Medulla oblongata (tissue), 1 donor: Measurements from ENCODE around the gene RAD51B.

Experiments
- DNase-seq: peaks from one replicate; pipeline ENCODE4 v3.0.0-alpha.2; 2015; ENCODE audit errors: extremely low spot score

Gene RAD51B

DNA sequence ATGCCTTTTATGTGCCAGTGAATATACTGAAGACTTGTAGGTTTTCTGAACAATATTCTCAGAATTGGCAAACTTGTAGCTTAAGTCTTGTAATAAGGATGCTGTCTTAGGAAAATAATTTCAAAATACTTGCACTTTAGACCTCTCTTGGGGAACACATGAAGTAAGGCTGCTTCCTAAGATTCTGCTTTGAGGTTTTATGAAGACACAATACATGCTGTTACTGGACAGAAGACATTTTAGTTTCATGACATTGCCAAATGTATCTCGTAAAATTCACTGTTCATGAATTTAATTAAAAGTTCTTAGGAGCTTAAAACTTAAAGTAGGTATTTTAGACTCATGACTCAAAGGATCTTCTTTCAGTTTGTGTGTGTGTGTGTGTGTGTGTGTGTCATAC is 80.7 kb downstream of the RAD51B start:
- DNase-seq, result no peak

DNA sequence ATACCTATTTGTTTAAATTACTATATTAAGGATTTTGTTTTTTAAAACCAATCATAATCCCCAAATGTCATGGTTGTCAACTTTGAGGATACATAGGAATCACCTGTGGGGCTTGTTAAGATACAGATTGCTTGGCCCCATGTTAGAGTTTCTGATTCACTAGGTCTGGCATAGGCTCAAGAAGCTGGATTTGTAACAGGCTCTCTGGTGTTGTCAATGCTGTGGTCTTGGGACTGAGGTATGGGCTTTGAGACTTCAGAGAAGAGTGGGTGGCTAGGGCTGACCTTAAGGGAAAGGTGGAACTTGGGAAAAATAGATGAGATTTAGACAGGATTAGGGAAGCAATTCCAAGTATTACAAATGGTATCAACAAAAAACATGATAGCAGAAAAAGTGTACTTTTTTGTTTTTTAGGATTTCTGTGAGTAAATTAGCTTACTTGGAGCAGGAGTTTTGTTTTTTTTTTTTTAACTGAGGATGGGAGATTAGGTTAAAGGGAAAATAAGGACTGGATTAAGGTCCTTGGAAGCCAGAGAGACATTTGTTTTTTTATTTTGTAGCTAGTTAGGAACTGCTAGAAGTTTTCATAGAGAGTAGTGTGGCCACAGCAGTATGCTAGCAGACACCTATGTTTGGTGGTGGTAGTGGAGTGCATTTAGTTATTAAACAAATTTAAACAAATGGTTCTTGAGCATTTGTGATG is 88.6 kb downstream of the RAD51B start:
- DNase-seq, result no peak

DNA sequence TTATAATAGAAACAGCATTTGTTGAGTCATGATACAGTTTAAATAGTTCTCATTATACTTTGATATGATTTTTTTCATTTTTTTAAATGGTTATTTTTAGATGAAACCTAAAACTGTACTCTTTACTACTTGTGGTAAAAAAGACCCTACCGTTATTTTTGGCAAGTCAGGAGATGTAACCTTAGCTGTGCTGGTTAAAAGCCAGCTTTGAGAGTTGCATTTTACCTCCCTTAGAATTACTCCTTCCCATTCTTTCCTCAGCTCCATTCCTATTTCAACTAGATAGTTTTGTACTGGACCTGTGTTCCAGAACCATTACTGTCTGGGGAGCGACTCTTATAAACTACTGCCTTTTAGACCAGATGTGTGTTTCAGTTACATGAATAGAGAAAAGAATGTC is 92.0 kb downstream of the RAD51B start:
- no peak for DNase-seq

DNA sequence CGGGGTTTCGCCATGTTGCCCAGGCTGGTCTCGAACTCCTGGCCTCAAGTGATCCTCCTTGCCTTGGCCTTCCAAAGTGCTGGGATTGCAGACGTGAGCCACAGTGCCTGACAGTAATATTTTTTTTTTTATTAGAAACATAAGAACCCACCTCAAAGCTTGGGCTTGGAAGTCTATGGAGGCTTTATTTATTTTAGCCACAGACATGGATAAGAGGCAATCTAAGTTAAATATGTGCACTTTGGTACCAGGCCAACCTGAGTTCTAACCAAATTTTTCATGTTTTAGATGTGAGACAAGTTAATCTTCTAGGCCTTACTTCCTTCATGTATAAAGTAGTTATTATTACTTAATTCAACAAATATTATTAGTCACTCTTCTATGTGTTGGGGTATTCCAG is 96.9 kb downstream of the RAD51B start:
- no peak for DNase-seq

DNA sequence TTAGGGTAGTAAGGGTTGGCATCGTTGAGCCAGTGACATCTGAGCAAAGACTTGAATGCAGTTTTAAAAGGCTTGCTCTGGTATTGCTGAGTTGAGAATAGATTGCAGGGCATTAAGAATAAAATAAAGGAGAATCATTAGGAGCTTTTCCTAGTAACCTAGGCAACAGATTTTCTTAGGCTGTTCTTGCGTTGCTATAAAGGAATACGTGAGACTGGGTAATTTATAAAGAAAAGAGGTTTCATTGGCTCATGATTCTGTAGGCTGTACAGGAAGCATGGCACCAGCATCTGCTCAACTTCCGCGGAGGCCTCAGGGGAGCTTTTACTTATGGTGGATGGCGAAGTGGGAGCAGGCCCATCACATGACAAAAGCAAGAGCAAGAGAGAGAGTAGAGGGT is 97.4 kb downstream of the RAD51B start:
- DNase-seq, result no peak

DNA sequence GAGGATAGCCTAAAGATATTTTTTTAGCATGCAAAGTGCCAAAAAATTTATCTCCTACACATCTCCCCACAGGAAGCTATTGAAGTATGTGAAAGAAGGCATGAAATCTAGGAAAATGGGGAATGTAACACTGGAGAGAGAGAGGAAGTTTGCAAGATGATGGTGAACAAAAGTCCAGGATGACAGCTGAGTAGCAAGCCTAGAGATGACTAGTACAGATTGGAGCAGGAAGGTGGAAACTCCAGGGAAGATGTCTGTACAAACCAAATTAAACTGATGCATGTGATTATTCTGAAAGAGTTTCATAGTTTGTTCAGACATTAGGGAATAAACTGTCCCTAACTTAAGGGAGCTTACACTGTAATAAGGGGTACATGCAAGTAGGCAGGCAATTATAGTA is 99.3 kb downstream of the RAD51B start:
- no peak for DNase-seq

DNA sequence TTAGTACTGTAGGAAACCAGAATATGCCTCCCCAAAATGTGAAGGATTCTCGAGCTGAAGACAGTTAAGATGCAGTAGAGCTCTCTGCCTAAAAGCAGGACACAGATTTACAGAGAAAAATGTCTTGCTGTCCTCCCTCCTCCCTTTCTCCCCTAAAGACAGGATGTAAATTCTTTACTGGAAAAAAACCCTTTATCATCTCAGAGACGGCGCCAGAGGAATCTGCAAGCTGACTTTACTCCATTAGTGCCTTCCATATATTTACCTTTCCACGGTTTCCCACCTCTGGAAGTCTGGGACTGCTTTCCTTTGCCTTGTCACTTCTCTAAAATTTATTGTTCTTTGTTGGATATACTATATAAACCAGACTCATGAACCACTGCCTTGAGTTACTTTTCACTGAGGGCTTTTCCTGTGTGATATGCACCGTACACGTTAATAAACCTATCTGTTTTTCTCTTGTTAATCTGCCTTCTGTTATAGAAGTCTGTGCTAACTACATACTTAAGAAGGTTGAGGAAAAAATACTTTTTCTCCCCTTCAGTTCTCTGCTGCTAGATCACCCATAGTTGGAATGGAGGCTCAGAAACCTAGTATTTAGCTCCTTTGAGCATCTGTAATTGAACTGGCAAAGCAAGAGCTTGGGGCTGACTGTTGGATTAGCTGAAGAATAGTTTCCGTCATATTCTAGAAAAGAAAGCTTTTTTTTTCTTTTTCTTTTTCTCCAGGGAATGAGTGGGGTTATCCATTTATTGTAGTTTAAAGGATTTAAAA is 99.9 kb downstream of the RAD51B start:
- no peak for DNase-seq

DNA sequence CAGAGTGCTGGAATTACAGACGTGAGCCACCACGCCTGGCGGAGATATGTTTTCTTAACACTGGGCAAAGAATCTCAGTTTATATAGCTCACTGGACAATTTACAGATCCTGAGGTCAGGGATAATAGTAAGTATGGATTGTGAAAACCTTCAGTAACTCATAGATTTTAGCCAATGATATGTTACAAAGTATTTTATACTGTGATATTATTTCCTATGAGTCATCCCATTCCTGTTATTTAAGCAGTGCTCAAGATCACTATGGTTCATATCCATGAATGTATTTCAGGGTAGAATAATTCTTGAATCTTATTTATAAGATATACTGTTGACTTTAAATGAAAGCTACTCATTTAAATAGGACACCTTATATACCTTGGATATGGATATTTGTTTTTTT is 107.2 kb downstream of the RAD51B start:
- DNase-seq, result no peak

DNA sequence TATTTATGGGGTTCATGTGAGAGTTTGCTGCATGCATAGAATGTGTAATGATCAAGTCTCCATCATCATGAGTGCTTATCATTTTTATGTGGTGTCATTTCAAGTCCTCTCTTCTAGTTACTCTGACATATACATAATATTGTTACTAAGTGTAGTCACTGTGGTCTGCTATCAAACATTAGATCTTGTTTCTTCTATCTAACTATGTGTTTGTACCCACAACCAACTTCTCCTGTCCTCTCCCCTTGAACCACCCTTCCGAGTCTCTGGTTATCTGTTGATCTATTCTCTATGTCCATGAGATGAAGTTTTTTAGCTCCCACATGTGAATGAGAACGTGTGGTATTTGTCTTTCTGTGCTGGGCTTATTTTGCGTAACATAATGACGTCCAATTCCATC is 107.7 kb downstream of the RAD51B start:
- no peak for DNase-seq

DNA sequence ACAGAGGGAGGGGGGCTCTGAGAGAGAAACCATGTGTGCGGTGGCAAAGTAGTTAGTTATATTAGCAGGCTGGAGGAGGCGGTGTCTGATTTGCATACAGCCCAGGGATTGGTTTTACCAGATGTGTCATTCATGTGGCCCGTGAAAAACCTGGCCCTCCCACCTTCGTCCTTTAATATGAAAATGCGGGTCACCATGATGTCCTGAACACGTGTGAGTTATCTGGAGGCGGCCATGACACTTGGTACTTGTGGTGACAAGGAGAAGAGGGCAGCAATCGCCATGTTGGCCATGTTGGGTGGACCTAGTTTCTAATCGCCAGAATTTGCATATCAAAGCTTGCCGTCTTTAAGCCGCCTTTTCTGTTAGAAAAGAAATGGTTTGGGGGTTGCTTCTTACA is 108.8 kb downstream of the RAD51B start:
- no peak for DNase-seq

DNA sequence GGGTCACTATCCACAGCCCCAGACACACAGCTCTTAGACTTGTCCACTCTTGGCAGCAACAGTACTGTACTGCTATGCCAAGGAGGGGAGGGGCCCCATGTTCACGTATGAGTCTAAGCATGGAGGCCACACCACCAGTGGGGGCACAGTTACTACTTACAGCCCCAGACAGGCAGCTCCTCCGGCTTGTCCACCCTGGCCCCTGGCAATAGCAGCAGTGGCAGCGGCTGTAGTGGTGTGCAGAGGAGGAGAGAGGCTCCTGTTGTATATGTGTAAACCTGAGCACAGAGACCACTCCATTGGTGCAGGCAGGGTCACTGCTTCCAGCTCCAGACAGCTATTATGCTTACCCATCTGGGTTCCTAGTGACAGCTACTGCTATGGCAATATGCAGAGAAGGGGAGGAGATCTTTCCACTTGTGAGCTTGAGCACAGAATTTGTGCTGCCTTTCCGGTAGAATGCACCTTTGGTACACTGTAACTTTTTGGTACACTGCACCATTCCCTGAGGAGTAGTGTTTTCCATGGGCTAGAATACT is 113.2 kb downstream of the RAD51B start:
- no peak for DNase-seq

DNA sequence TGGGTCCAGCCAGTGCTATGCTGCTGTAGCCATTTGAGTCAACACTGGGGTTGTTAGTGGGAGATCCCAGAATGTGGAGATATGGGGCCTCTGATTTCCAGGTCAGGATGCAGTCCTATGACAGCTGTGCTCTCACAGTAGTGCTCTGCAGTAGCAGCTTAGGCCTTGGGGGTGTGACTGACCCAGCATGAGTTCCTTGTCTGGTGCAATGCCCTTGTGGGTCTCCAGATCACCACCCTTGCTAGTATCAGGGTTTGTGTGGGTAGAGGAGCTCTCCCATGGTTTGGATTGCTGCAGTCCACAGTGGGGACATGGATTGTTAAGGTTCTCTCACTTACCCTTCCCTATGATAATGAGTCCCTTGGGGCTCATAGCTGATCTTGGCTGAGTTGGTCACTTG is 113.7 kb downstream of the RAD51B start:
- no peak for DNase-seq

DNA sequence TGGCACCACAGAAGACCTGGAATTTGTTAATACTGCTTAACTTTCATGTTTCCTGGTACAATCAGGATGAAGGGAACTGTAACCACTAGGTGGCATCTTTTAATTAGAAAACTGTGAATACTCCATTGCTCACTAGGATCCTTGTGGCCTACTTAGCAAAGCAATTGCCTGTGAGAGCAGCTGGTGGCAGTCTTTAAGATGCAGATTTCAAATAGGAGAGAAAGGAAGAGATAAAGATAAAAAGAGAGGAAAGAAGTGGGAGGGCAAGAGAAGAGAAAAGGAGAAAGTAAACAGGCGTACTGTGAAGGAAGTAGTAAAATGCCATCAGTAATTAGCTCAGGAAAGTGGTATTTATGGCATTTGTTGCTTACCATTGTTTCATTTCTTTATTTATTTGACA is 114.5 kb downstream of the RAD51B start:
- DNase-seq, result peak; percentile 84

DNA sequence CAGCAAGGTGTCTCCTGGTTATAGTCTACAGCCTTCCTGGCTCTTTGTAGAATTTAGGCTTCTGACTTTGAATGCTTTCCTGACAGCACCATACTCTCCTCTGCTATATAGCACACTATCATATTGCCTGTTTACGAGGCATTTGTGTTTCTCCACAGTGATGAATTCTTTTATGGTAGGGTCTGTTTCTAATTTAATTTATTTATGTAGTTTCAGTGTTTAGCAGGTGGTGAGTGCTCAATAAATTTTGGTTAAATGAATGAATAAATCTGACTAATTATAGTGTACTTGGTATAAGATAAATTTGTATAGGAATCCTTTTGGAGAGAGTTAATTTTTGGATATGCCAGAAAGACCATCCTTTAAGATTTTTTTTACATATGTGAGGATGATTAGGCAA is 115.3 kb downstream of the RAD51B start:
- DNase-seq, result no peak

DNA sequence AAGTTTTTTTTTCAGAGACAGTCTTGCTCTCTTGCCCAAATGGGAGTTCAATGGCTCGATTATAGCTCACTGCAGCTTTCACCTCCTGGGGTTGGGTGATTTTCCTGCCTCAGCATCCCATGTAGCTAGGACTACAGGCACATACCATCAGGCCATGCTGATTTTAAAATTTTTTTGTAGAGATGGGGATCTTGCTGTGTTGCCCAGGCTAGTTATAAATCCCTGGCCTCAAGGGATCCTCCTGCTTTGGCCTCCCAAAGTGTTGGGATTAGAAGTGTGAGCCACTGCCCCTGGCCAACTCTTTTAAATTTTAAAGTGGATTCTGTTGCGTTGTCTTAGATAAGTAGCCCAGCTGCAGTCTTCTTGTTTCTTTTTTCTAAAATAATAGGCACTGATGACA is 115.8 kb downstream of the RAD51B start:
- DNase-seq, result no peak

DNA sequence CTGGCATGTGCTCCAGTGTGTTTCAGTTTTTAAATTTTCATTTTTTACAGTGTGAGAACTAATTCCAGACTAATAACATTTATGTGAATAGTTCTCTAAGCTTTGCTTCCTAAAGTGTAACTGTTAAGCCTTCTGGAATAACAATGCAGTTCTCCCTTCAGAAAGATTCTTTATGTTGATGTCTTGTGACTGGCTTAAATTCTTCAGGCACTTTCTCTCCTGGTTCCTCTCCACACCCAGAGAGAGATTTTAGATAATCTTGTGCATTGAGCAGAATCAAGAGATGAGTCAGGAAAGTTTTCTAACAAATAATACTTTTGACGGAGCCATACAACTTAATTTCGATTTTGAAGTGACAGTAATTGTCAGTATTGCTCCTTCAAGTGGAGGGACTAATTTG is 118.5 kb downstream of the RAD51B start:
- DNase-seq, result no peak

DNA sequence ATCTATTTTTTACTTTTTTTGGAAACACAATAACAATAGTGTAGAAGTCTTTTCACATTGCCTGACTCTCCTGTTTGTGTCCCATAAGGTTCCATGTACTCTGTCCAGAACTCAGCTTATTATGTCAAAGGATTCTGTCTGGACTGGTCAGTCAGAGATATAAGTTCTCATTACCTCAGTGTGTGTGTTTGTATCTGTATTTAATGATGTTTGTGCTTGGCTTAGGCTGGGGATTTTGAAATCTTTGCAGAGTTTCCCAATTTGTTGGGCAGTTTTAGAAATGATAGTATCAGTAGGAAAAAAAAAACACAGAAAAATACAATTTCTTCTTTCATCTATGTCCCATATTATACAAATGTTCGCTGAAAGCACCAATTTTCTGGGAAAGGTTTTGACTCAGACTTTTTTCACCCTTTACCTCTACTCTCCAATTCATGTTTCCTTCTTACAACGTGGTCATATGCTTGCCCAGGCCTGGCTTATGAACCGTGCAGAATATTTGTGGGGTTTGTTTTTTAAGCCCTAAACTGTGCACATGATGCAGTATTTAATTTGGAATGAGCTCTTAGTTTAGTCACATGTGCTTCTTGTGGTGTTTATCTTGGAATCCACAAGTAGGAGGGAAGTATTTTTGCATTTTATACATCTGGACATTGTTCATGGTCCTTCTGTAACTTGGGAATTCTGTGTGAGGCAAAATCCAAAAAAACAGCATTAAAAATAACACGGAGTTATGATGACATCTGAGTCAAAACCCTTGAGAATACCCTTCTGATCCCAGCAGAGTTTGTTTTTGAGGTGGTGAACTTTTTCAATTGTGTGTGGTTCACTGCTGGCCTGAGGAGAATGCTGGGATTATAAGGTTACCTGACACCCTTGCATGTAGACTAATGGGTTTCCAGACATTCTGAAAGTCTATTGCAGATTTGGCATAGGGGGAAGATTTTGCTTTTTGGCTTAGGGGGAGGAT is 121.2 kb downstream of the RAD51B start:
- peak; percentile 17 for DNase-seq

DNA sequence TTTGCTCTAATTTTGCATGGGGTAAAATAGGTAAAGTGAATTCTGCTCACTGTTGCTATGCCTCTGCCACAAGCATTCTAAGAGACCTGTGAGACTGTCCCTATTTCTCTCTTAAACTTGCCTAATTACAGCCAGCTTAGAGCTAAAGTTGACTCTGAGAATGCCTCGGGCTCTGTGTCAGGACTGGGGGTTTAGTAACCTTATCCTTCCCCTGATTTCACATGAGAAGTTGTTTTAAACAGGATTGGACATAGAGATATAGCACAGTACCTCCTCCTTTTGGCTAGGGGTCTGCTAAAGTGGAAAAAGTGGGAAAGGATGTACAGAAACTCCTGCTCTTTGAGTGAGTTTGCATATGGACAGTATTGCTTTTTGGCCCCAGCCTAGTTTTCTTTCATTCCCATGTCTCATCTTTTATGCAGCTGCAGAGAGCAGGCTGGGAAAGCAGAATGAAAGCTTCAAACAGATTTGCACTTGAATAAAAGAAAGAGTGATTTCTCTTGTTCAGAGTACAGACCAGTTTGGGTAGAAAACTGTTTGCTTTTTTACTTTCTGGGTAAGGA is 122.0 kb downstream of the RAD51B start:
- peak; percentile 55 for DNase-seq

DNA sequence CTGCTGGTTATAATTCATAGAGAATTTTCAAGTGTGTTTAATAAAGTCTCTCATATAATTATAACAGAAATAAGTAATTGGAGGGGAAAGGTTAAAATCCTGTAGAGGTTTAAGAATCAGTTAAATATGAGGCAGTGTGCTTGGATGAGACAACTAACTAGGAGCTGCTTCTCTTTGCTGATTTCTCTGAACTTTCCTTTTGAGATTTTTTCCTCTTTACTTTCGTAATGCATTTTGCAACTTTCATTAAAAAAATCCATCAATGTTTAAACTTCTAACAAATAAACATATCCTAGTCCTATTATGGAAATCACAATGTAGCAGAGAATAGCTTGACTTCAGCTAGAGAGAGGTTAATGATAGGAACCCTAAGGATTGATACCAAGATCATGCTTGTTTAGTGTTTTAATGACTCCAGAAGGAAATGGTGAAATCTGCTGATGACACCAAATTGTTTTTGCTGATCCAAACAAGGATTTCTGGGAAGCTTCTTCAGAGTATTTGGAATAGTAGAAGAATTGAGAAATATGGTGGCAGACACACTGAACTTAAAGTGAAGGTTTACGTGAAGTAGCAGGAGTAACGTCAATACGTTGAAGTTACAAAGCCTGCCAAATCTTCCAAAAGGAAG is 122.6 kb downstream of the RAD51B start:
- no peak for DNase-seq

DNA sequence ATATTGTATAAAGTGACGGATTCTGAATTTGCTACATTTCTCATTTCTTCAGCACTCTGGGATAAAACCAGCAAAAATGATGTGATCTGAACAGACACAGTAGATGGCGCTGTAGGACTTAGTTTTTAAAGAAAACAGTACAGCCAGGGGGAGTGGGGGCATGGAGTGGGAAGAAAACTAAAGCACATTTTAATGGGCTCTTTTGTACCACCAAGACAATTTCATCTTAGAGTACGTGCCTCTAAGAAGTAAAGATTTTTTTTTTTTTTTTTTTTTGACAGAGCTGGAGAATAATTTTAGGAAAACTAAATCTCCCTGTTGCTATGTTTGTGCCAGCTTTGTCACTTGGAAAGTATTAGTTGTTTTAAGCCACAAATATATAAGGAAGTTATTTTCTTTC is 124.4 kb downstream of the RAD51B start:
- DNase-seq, result peak; percentile 89

DNA sequence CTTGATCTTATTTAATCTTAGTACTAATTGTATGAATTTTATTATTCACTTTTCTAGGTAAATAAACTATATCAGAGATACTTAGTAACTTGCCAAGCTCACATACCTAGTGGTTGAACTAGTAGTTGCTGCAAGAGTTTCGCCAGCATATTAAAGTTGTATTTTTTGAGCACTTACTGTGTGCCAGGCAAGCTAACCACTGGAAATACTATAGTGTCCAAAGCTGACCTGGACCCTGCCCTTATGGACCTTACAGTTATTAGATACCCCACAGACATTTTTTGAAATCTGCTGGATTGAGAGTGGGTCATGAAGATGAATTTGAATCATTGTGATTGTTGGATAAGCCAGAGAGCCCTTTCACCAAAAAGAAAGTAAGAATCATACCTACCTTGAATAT is 125.0 kb downstream of the RAD51B start:
- no peak for DNase-seq
